ENCODE results near the gene RBM4B. TPM values are rescaled to one million over a fixed set of nuclear protein-coding genes. Genes with fewer than 3 reads are reported as not detected.

Gene RBM4B
- total and polyA plus RNA-seq, 2 of the 13 experiments (the other 11 are each of a cell fraction or from before 2014, with no cell fraction given), result 25.8 to 32.4 TPM

DNA sequence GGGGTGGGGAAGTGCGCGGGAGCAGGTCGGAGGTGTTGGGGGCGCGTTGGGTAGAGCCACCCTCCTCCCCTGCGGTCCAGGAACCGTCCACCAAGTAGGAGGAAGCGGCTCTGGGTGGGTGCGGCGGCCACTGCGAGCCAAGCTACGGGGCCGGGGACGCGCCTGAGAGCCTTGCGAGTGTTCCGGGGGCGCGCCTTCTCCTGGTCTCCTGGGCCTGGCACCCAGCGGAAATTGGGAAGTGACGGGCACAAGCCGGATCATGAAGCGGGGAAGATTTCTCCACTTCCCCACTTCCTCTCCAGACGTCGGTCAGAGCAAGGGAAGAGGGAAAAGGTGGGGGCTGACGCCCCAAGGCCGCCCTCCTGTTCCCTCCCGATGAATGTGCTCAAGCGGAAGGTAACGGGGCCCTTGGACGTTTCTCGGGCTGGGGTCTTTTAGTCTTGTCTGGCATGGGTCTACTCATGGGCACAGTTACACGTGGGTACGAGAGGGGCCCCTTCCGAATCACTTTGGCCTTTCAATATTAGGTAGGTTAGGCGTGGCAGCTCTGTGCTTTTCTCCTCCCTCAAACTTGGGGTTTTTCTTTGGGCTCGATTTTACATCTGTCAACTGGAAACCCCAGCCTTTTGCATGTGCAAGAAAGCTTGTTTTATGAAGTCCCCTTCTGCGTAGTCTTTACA, 60.4 kb downstream of the RBM4B start:
- POLR2A ChIA-PET, result interaction anchor here (0.6 to 10.6 kb wide), 18 partner anchors 8 to 305 kb away, joined by 3 to 211 read pairs (median 8); partner anchors contain the start of genes ACTN3, CCDC87, CCS and DPP3
- ATAC-seq (peak; percentile 57), DNase-seq (ENCODE audit: low spot score) (no peak), FAIRE-seq (no peak)
- Histone ChIP-seq H3K4me2 (ENCODE audit: low read depth, low read length) (peak overlapping the region; percentile 88), H2AFZ (ENCODE audit: low read length) (no peak overlapping the region), H3K27ac (ENCODE audit: extremely low read length, insufficient read depth, low read length) (peak overlapping the region; percentile 89), H3K27me3 (ENCODE audit: control insufficient read depth in 1 of 2, insufficient read depth in 2 of 2, low read length in 2 of 2) (no peaks in the 10 kb centered on the region; a peak in 1 of 5 replicates), H3K36me3 (replicated peaks in 1 of 2; ENCODE audit: control insufficient read depth in 1 of 2, insufficient read depth in 2 of 2, low read length in 2 of 2) (peaks cover 0 to 20% of the 10 kb centered on the region in 2 experiments; a peak in 3 of 5 replicates), H3K79me2 (ENCODE audit: insufficient read depth, low read length) (peaks cover 57% of the 10 kb centered on the region), H3K9ac (ENCODE audit: insufficient read depth, low read depth, low read length) (peak overlapping the region; percentile 92), H3K4me3 (replicated peaks in 1 of 3; ENCODE audit: insufficient read depth in 1 of 3, low read depth in 2 of 3, low read length in 3 of 3) (peak overlapping the region; percentile 89 to 93 (median 92)), H3K4me1 (ENCODE audit: insufficient read depth, low read length) (peaks cover 51% of the 10 kb centered on the region), H4K20me1 (ENCODE audit: insufficient read depth, low read length) (peaks cover 54% of the 10 kb centered on the region), H3K9me3 (ENCODE audit: low read length) (no peaks in the 10 kb centered on the region)
- in situ Hi-C loops (cut with HindIII; ENCODE audit: extremely low pct_ligation_motif_present, low pct_unique_long_range_greater_than_20kb), result no loop called here
- WGBS (ENCODE audit: low lambda C conversion rate), result 0% methylated on average over 9 of the region's 38 CpGs
- CTCF ChIA-PET (ENCODE audit: low intra/inter-chr PET ratio, low total read pairs), result no interaction called here
- no TSS peak for BruUV-seq (replicated peaks)
- intact Hi-C loops (cut with micrococcal nuclease; ENCODE audit: unreplicated experiment), result loop anchor here (2.0 kb wide), 1 partner anchor 24 kb away; the partner anchor contains the start of genes CCDC87 and CCS
- TF ChIP-seq HMG20B (CRISPR knock-in tag; conservative IDR thresholded peaks at IDR 0.05), result no peak
- TF ChIP-seq ZNF530 (CRISPR knock-in tag; IDR thresholded peaks at IDR 0.05; ENCODE audit: low read depth), result no peak
- TF ChIP-seq, protein P1, sequence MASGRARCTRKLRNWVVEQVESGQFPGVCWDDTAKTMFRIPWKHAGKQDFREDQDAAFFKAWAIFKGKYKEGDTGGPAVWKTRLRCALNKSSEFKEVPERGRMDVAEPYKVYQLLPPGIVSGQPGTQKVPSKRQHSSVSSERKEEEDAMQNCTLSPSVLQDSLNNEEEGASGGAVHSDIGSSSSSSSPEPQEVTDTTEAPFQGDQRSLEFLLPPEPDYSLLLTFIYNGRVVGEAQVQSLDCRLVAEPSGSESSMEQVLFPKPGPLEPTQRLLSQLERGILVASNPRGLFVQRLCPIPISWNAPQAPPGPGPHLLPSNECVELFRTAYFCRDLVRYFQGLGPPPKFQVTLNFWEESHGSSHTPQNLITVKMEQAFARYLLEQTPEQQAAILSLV (CRISPR knock-in tag; IDR thresholded peaks at IDR 0.05; ENCODE audit: borderline replicate concordance), result peak; percentile 5; the same call in 1 of the 2 replicates
- TF ChIP-seq ZNF333 (CRISPR knock-in tag; IDR thresholded peaks at IDR 0.05; ENCODE audit: borderline replicate concordance), result no peak
- no peak for TF ChIP-seq SP4 (CRISPR knock-in tag; IDR thresholded peaks at IDR 0.05)
- TF ChIP-seq, protein P2, sequence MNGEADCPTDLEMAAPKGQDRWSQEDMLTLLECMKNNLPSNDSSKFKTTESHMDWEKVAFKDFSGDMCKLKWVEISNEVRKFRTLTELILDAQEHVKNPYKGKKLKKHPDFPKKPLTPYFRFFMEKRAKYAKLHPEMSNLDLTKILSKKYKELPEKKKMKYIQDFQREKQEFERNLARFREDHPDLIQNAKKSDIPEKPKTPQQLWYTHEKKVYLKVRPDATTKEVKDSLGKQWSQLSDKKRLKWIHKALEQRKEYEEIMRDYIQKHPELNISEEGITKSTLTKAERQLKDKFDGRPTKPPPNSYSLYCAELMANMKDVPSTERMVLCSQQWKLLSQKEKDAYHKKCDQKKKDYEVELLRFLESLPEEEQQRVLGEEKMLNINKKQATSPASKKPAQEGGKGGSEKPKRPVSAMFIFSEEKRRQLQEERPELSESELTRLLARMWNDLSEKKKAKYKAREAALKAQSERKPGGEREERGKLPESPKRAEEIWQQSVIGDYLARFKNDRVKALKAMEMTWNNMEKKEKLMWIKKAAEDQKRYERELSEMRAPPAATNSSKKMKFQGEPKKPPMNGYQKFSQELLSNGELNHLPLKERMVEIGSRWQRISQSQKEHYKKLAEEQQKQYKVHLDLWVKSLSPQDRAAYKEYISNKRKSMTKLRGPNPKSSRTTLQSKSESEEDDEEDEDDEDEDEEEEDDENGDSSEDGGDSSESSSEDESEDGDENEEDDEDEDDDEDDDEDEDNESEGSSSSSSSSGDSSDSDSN (CRISPR knock-in tag; IDR thresholded peaks at IDR 0.05), result peak; percentile 36; the same call in 1 of the 2 replicates
- TF ChIP-seq ZNF607 (CRISPR knock-in tag; IDR thresholded peaks at IDR 0.05; ENCODE audit: borderline replicate concordance), result no peak
- TF ChIP-seq FOXC1 (CRISPR knock-in tag; IDR thresholded peaks at IDR 0.05; ENCODE audit: borderline replicate concordance), result no peak; the same call in 1 of the 2 replicates
- no peak for TF ChIP-seq ATM (IDR thresholded peaks at IDR 0.05; ENCODE audit: borderline replicate concordance)
- no peak for TF ChIP-seq MEIS2 (CRISPR knock-in tag; IDR thresholded peaks at IDR 0.05)
- no peak for TF ChIP-seq MLLT10 (CRISPR knock-in tag; IDR thresholded peaks at IDR 0.05)
- TF ChIP-seq ZSCAN21 (CRISPR knock-in tag; IDR thresholded peaks at IDR 0.05; ENCODE audit: borderline replicate concordance), result no peak
- TF ChIP-seq TMF1 (CRISPR knock-in tag; IDR thresholded peaks at IDR 0.05; ENCODE audit: low read depth), result 0 out of 2 replicates have a peak, but pooled peaks have one; percentile 25
- no peak for TF ChIP-seq SMARCC2 (IDR thresholded peaks at IDR 0.05)
- no peak for TF ChIP-seq ZBTB7B (CRISPR knock-in tag; IDR thresholded peaks at IDR 0.05)
- TF ChIP-seq ZNF776 (CRISPR knock-in tag; IDR thresholded peaks at IDR 0.05), result 0 out of 2 replicates have a peak, but pooled peaks have one; percentile 44
- TF ChIP-seq ZNF780A (CRISPR knock-in tag; IDR thresholded peaks at IDR 0.05), result no peak
- TF ChIP-seq ELF3 (CRISPR knock-in tag; IDR thresholded peaks at IDR 0.05), result no peak
- no peak for TF ChIP-seq HCFC1 (IDR thresholded peaks at IDR 0.05; ENCODE audit: low read depth, low read length)
- TF ChIP-seq ZNF615 (CRISPR knock-in tag; IDR thresholded peaks at IDR 0.05; ENCODE audit: borderline replicate concordance), result no peak
- no peak; the same call in 1 of the 2 replicates for TF ChIP-seq MTA1 (CRISPR knock-in tag; IDR thresholded peaks at IDR 0.05; ENCODE audit: borderline replicate concordance)
- TF ChIP-seq PHF21A (CRISPR knock-in tag; IDR thresholded peaks at IDR 0.05), result no peak
- peak; percentile 62 for TF ChIP-seq HNRNPK (IDR thresholded peaks at IDR 0.05; ENCODE audit: low read depth, low read length, poor library complexity, severe bottlenecking)

Data from HepG2 (cell line).